GM23338 (cell line): ENCODE measurements around the gene PIM3. TPM values are rescaled to one million over a fixed set of nuclear protein-coding genes. Genes with fewer than 3 reads are reported as not detected.

ENCODE experiments used
- ATAC-seq: fragments of 200-7000 bp; cut with Tn5 transposase; 3 replicates; pipeline ENCODE4 v1.9.1; 2020
- DNase-seq: peaks from one replicate; pipeline ENCODE4 v3.0.0-alpha.2; 2015; ENCODE audit warnings: low spot score
- H2AFZ ChIP-seq: fragments of 200-600 bp; sonication (generic); 2 replicates; pipeline ENCODE4 v1.8.0; 2016; ENCODE audit warnings: antibody characterized with exemption, mild to moderate bottlenecking, moderate library complexity
- H3F3A ChIP-seq: fragments of 200-600 bp; sonication (generic); replicated peaks from 2 replicates; pipeline ENCODE4 v1.8.0; 2017; ENCODE audit warnings: antibody characterized with exemption, mixed run types, low read depth
- H3K27ac ChIP-seq: fragments of 200-600 bp; sonication (generic); 2 replicates; pipeline ENCODE4 v1.6.1; 2016; ENCODE audit warnings: low read depth
- H3K27me3 ChIP-seq: fragments of 200-600 bp; sonication (generic); 2 replicates; pipeline ENCODE4 v1.8.0; 2016; ENCODE audit warnings: mild to moderate bottlenecking, mixed run types, moderate library complexity; ENCODE audit not compliant: insufficient read depth
- H3K36me3 ChIP-seq: fragments of 200-600 bp; sonication (generic); 2 replicates; pipeline ENCODE4 v1.8.0; 2016; ENCODE audit warnings: mild to moderate bottlenecking; ENCODE audit not compliant: insufficient read depth
- H3K4me1 ChIP-seq: fragments of 200-600 bp; sonication (generic); 2 replicates; pipeline ENCODE4 v1.8.0; 2016; ENCODE audit warnings: mild to moderate bottlenecking, moderate library complexity; ENCODE audit not compliant: insufficient read depth
- H3K4me2 ChIP-seq: fragments of 200-600 bp; sonication (generic); 2 replicates; pipeline ENCODE4 v1.7.1; 2017; ENCODE audit warnings: mixed run types
- H3K4me3 ChIP-seq: fragments of 200-600 bp; sonication (generic); 2 replicates; pipeline ENCODE4 v1.6.1; 2016; ENCODE audit warnings: mixed run types
- H3K79me2 ChIP-seq: fragments of 200-600 bp; sonication (generic); replicated peaks from 2 replicates; pipeline ENCODE4 v1.8.0; 2017; ENCODE audit warnings: mild to moderate bottlenecking; ENCODE audit not compliant: insufficient read depth
- H3K9me2 ChIP-seq: fragments of 200-600 bp; sonication (generic); 2 replicates; pipeline ENCODE4 v1.8.0; 2017; ENCODE audit not compliant: insufficient read depth
- H4K20me1 ChIP-seq: fragments of 200-600 bp; sonication (generic); replicated peaks from 2 replicates; pipeline ENCODE4 v1.8.0; 2017; ENCODE audit warnings: mild to moderate bottlenecking; ENCODE audit not compliant: insufficient read depth
- H3K27ac Mint-ChIP-seq: 2 replicates; pipeline ENCODE4 v1.8.0; 2020; ENCODE audit warnings: inconsistent platforms, mild to moderate bottlenecking, moderate library complexity, mixed read lengths
- H3K27me3 Mint-ChIP-seq: 3 replicates; pipeline ENCODE4 v1.8.0; 2022; ENCODE audit warnings: low read depth, mild to moderate bottlenecking, moderate library complexity, mixed read lengths, inconsistent platforms; ENCODE audit not compliant: insufficient read depth, poor library complexity
- H3K36me3 Mint-ChIP-seq: 3 replicates; pipeline ENCODE4 v1.8.0; 2021; ENCODE audit warnings: low read depth, mild to moderate bottlenecking, inconsistent platforms, moderate library complexity, mixed read lengths
- H3K4me1 Mint-ChIP-seq: 3 replicates; pipeline ENCODE4 v1.8.0; 2020; ENCODE audit warnings: mild to moderate bottlenecking, inconsistent platforms, mixed read lengths
- H3K4me3 Mint-ChIP-seq: 3 replicates; pipeline ENCODE4 v1.8.0; 2021; ENCODE audit warnings: moderate library complexity, mild to moderate bottlenecking, inconsistent platforms, mixed read lengths
- H3K9me3 Mint-ChIP-seq: 3 replicates; pipeline ENCODE4 v1.8.0; 2020; ENCODE audit warnings: moderate library complexity, mild to moderate bottlenecking, inconsistent platforms, mixed read lengths
- CREB1 ChIP-seq: fragments of 250-450 bp; sonication (Bioruptor Pico); IDR thresholded peaks from 2 replicates; pipeline ENCODE4 v1.5.0; 2020; ENCODE audit warnings: low read depth, mild to moderate bottlenecking, moderate library complexity
- CTCF ChIP-seq, 2 experiments: fragments of 200-600 bp in 1 of 2; sonication (generic) in 1 of 2; conservative IDR thresholded peaks; 2 replicates each; pipeline versions ENCODE4 v1.5.1 to v1.6.1; 2016 to 2017; ENCODE audit warnings: antibody characterized with exemption in 2 of 2, low read depth in 2 of 2, mild to moderate bottlenecking in 2 of 2, moderate library complexity in 1 of 2
- ETS1 ChIP-seq: IDR thresholded peaks from 2 replicates; pipeline ENCODE4 v1.6.1; 2016; ENCODE audit warnings: antibody characterized with exemption
- EZH2 ChIP-seq: fragments of 200-600 bp; sonication (generic); IDR thresholded peaks from one replicate; pipeline ENCODE4 v1.8.0; 2017; ENCODE audit warnings: antibody characterized with exemption, mild to moderate bottlenecking, low read depth; ENCODE audit not compliant: unreplicated experiment
- EZH2phosphoT487 ChIP-seq: fragments of 200-600 bp; sonication (generic); IDR thresholded peaks from one replicate; pipeline ENCODE4 v1.8.1; 2018; ENCODE audit warnings: antibody characterized with exemption; ENCODE audit not compliant: unreplicated experiment
- JUNB ChIP-seq: IDR thresholded peaks from one replicate; pipeline ENCODE4 v1.6.1; 2016; ENCODE audit warnings: antibody characterized with exemption; ENCODE audit not compliant: unreplicated experiment
- NANOG ChIP-seq: IDR thresholded peaks from 2 replicates; pipeline ENCODE4 v1.6.1; 2016; ENCODE audit warnings: antibody characterized with exemption, borderline replicate concordance
- POLR2AphosphoS5 ChIP-seq: IDR thresholded peaks from 2 replicates; pipeline ENCODE4 v1.6.1; 2016; ENCODE audit warnings: antibody characterized with exemption, low read depth
- REST ChIP-seq: IDR thresholded peaks from one replicate; pipeline ENCODE4 v1.6.1; 2018; ENCODE audit warnings: antibody characterized with exemption; ENCODE audit not compliant: unreplicated experiment
- STAT1 ChIP-seq: IDR thresholded peaks from one replicate; pipeline ENCODE4 v1.6.1; 2016; ENCODE audit warnings: antibody characterized with exemption; ENCODE audit not compliant: unreplicated experiment
- ZNF114 ChIP-seq: fragments of 250-450 bp; sonication (Bioruptor Pico); IDR thresholded peaks from 2 replicates; pipeline ENCODE4 v1.5.0; 2020; ENCODE audit warnings: mild to moderate bottlenecking, moderate library complexity
- ZNF331 ChIP-seq: fragments of 250-450 bp; sonication (Bioruptor Pico); IDR thresholded peaks from 2 replicates; pipeline ENCODE4 v1.5.0; 2020; ENCODE audit warnings: low read depth, mild to moderate bottlenecking, moderate library complexity
- ZNF462 ChIP-seq: fragments of 250-450 bp; sonication (Bioruptor Pico); IDR thresholded peaks from 2 replicates; pipeline ENCODE4 v1.5.0; 2020; ENCODE audit warnings: mild to moderate bottlenecking, moderate library complexity
- polyA plus RNA-seq: library from polyadenylated mRNA; unstranded; fragments of >200 nt; fragmentation: Nextera tagmentation; extraction: Ambion mirVana; gene quantifications from 2 replicates; pipeline ENCODE4 v1.2.1, GENCODE V29; 2016
- total RNA-seq: library from RNA; depleted of rRNA; stranded (reverse); fragments of >200 nt; shearing (Covaris generic); gene quantifications from 2 replicates; pipeline ENCODE4 v1.2.3, GENCODE V29; 2014

PIM3 gene
- total and polyA plus RNA-seq, 2 experiments from 2014 or later: 17.7 to 37.3 TPM

GRCh38 chr22:49944399-49944891 lies 16.1 kb upstream of the PIM3 start:
- ATAC-seq: no peak
- H3K27ac ChIP-seq: no peak overlapping the region
- H3K4me1 Mint-ChIP-seq: peaks cover 14% of the 10 kb centered on the region
- no peak overlapping the region for H3K4me3 ChIP-seq
- H3K36me3 ChIP-seq: no peaks in the 10 kb centered on the region
- H3K4me3 Mint-ChIP-seq: no peak overlapping the region
- no peaks in the 10 kb centered on the region for H4K20me1 ChIP-seq
- H3K4me2 ChIP-seq: no peak overlapping the region
- H3F3A ChIP-seq: 0 out of 2 replicates have a peak, but pooled peaks cover 2% of the 10 kb centered on the region
- no peak for DNase-seq
- no peak overlapping the region for H3K27ac Mint-ChIP-seq
- TF ChIP-seq NANOG: no peak
- no peak for TF ChIP-seq REST
- TF ChIP-seq STAT1: no peak
- no peak for TF ChIP-seq ZNF331
- TF ChIP-seq ZNF462: no peak
- no peak for TF ChIP-seq ETS1
- TF ChIP-seq EZH2phosphoT487: no peak
- TF ChIP-seq ZNF114 (CRISPR knock-in tag): no peak
- no peak for TF ChIP-seq POLR2AphosphoS5
- TF ChIP-seq JUNB: no peak
- no peak for TF ChIP-seq CREB1 (CRISPR knock-in tag)
- TF ChIP-seq CTCF (conservative IDR thresholded peaks at IDR 0.05; ENCODE audit: low read depth in 2 of 2): no peak
- no peak for TF ChIP-seq EZH2
- H2AFZ ChIP-seq: no peak overlapping the region
- no peaks in the 10 kb centered on the region for H3K9me2 ChIP-seq
- no peaks in the 10 kb centered on the region for H3K27me3 Mint-ChIP-seq
- peaks cover 3% of the 10 kb centered on the region; the same call in 1 of the 3 replicates for H3K36me3 Mint-ChIP-seq
- peaks cover 8% of the 10 kb centered on the region; the same call in 2 of the 3 replicates for H3K9me3 Mint-ChIP-seq
- no peaks in the 10 kb centered on the region for H3K27me3 ChIP-seq
- no peaks in the 10 kb centered on the region for H3K79me2 ChIP-seq
- H3K4me1 ChIP-seq: peaks cover 10% of the 10 kb centered on the region; the same call in 1 of the 2 replicates
